CD4-positive, alpha-beta T cell (primary cell): ENCODE results near the gene FAM72B. TPM values are rescaled to one million over a fixed set of nuclear protein-coding genes. Genes with fewer than 3 reads are reported as not detected.
"Not testable (repeated sequence)": the region's sequence is repeated elsewhere in the genome, so short reads cannot be mapped to it uniquely, and the experiment has no call there.

Source experiments
- ATAC-seq: fragments of 200-7000 bp; cut with Tn5 transposase; one replicate; pipeline ENCODE4 v1.10.0; 2022; ENCODE audit warnings: mild to moderate bottlenecking; ENCODE audit not compliant: poor library complexity
- CTCF ChIA-PET: fragments of 350-600 bp; sonication (Branson Sonifier 250); formaldehyde crosslinking; loops from one replicate; lab custom pipeline; 2021; ENCODE audit warnings: antibody characterized with exemption, inconsistent platforms; lab: Charles Lee
- POLR2A ChIA-PET: fragments of 350-600 bp; sonication (Branson Sonifier 250); formaldehyde crosslinking; loops from one replicate; lab custom pipeline; 2021; ENCODE audit warnings: antibody characterized with exemption, inconsistent platforms; lab: Charles Lee
- DNase-seq, 14 experiments: peaks; one replicate each; pipeline ENCODE4 v3.0.0-alpha.2; 2013 to 2020; ENCODE audit warnings: mixed read lengths in 2 of 14
- H3K27ac ChIP-seq, 2 donors: one replicate each; pipeline versions ENCODE4 v1.5.1 to v1.7.0; 2013; ENCODE audit warnings: low read length in 2 of 2, low read depth in 1 of 2, mild to moderate bottlenecking in 1 of 2
- H3K27me3 ChIP-seq, 2 experiments: 1 replicate in 1 of 2; 2 replicates in 1 of 2; pipeline versions ENCODE4 v1.6.1 to v1.7.0; 2013; ENCODE audit warnings: low read length in 2 of 2, control low read depth in 1 of 2, mild to moderate bottlenecking in 1 of 2, moderate library complexity in 1 of 2; ENCODE audit not compliant: insufficient read depth in 2 of 2, control insufficient read depth in 1 of 2
- H3K36me3 ChIP-seq: one replicate; pipeline ENCODE4 v1.6.1; 2013; ENCODE audit warnings: low read length, control low read depth; ENCODE audit not compliant: insufficient read depth
- H3K4me1 ChIP-seq: one replicate; pipeline ENCODE4 v1.6.1; 2013; ENCODE audit warnings: low read length, control low read depth; ENCODE audit not compliant: insufficient read depth
- H3K4me3 ChIP-seq: one replicate; pipeline ENCODE4 v1.5.1; 2013; ENCODE audit warnings: mild to moderate bottlenecking, low read length, moderate library complexity
- H3K9me3 ChIP-seq, 2 experiments: 1 replicate in 1 of 2; 2 replicates in 1 of 2; pipeline versions ENCODE4 v1.6.1 to v1.7.0; 2013; ENCODE audit warnings: low read length in 2 of 2, mild to moderate bottlenecking in 2 of 2, control low read depth in 1 of 2, moderate library complexity in 1 of 2; ENCODE audit not compliant: control insufficient read depth in 1 of 2, insufficient read depth in 1 of 2
- H3K27ac Mint-ChIP-seq: one replicate; pipeline ENCODE4 v1.8.0; 2020; ENCODE audit warnings: mixed read lengths
- H3K27me3 Mint-ChIP-seq: one replicate; pipeline ENCODE4 v1.8.0; 2021; ENCODE audit warnings: mixed read lengths
- H3K36me3 Mint-ChIP-seq: one replicate; pipeline ENCODE4 v1.8.0; 2021; ENCODE audit warnings: low read depth, mixed read lengths
- H3K4me1 Mint-ChIP-seq: one replicate; pipeline ENCODE4 v1.8.0; 2021; ENCODE audit warnings: low read depth, mixed read lengths
- H3K4me3 Mint-ChIP-seq: one replicate; pipeline ENCODE4 v1.8.0; 2020; ENCODE audit warnings: mild to moderate bottlenecking, mixed read lengths
- H3K9me3 Mint-ChIP-seq: one replicate; pipeline ENCODE4 v1.8.0; 2020; ENCODE audit warnings: mixed read lengths
- intact Hi-C, 2 experiments: fragments of 100-400 bp; cut with DNase I in 1 of 2; cut with micrococcal nuclease in 1 of 2; formaldehyde crosslinking; loops; one replicate each; pipeline versions ENCODE4 v1.15.1 to v1.9.0; 2023 to 2025; cut with DNase I, micrococcal nuclease
- total RNA-seq, 174 experiments: library from RNA in 2 of 174; stranded (reverse) in 2 of 174; gene quantifications; one replicate each; pipeline ENCODE4 v1.2.3 and lab custom pipeline; 2021 to 2026

The FAM72B gene
- total RNA-seq, 2 experiments from 2014 or later, result 0.47 to 1.1 TPM

- POLR2A ChIA-PET, H3K9me3 Mint-ChIP-seq, ATAC-seq, H3K27me3 Mint-ChIP-seq, H3K4me3 Mint-ChIP-seq, H3K4me1 ChIP-seq, intact Hi-C loops, H3K36me3 ChIP-seq, H3K27ac Mint-ChIP-seq, H3K27ac ChIP-seq, H3K4me1 Mint-ChIP-seq, H3K27me3 ChIP-seq, H3K36me3 Mint-ChIP-seq, CTCF ChIA-PET, DNase-seq, H3K4me3 ChIP-seq, H3K9me3 ChIP-seq: not testable (repeated sequence)
Observed at GRCh38 chr1:121199763-121200162, 15.6 kb upstream of the FAM72B start.

GRCh38 chr1:121197095-121197882 lies 13.1 kb upstream of the FAM72B start:
- H3K27me3 Mint-ChIP-seq, CTCF ChIA-PET, H3K36me3 Mint-ChIP-seq, H3K27ac Mint-ChIP-seq, H3K9me3 Mint-ChIP-seq, ATAC-seq, H3K4me3 Mint-ChIP-seq, DNase-seq, H3K36me3 ChIP-seq, H3K27me3 ChIP-seq, H3K4me3 ChIP-seq, H3K4me1 Mint-ChIP-seq, H3K27ac ChIP-seq, H3K4me1 ChIP-seq, intact Hi-C loops, POLR2A ChIA-PET, H3K9me3 ChIP-seq: not testable (repeated sequence)

GRCh38 chr1:121192512-121192911 lies 8.4 kb upstream of the FAM72B start:
- H3K27ac ChIP-seq, H3K27me3 Mint-ChIP-seq, H3K4me1 Mint-ChIP-seq, intact Hi-C loops, H3K36me3 ChIP-seq, H3K27me3 ChIP-seq, H3K9me3 Mint-ChIP-seq, ATAC-seq, H3K36me3 Mint-ChIP-seq, DNase-seq, H3K27ac Mint-ChIP-seq, H3K9me3 ChIP-seq, POLR2A ChIA-PET, H3K4me3 ChIP-seq, CTCF ChIA-PET, H3K4me1 ChIP-seq, H3K4me3 Mint-ChIP-seq: not testable (repeated sequence)

GRCh38 chr1:121187914-121188313 lies 3.8 kb upstream of the FAM72B start:
- CTCF ChIA-PET, H3K27ac Mint-ChIP-seq, DNase-seq, H3K36me3 Mint-ChIP-seq, H3K4me3 ChIP-seq, H3K9me3 ChIP-seq, H3K4me1 ChIP-seq, H3K27me3 Mint-ChIP-seq, H3K27me3 ChIP-seq, H3K9me3 Mint-ChIP-seq, POLR2A ChIA-PET, intact Hi-C loops, ATAC-seq, H3K36me3 ChIP-seq, H3K27ac ChIP-seq, H3K4me1 Mint-ChIP-seq: not testable (repeated sequence)
- H3K4me3 Mint-ChIP-seq, result peak overlapping the region; percentile 80

- ATAC-seq, H3K27ac Mint-ChIP-seq, H3K4me3 Mint-ChIP-seq, POLR2A ChIA-PET, H3K9me3 Mint-ChIP-seq, H3K27me3 ChIP-seq, H3K36me3 Mint-ChIP-seq, DNase-seq, H3K36me3 ChIP-seq, H3K4me1 Mint-ChIP-seq, intact Hi-C loops, H3K27me3 Mint-ChIP-seq, H3K4me1 ChIP-seq, H3K9me3 ChIP-seq, CTCF ChIA-PET, H3K27ac ChIP-seq: not testable (repeated sequence)
- H3K4me3 ChIP-seq, result peak overlapping the region; percentile 20
Observed at GRCh38 chr1:121186191-121186590, 2.1 kb upstream of the FAM72B start.

- H3K36me3 ChIP-seq, DNase-seq, H3K9me3 Mint-ChIP-seq, CTCF ChIA-PET, H3K36me3 Mint-ChIP-seq, H3K9me3 ChIP-seq, H3K27ac ChIP-seq, intact Hi-C loops, H3K27me3 Mint-ChIP-seq, ATAC-seq, H3K4me1 ChIP-seq, H3K27me3 ChIP-seq, H3K4me1 Mint-ChIP-seq: not testable (repeated sequence)
- H3K4me3 Mint-ChIP-seq, result peak overlapping the region; percentile 99
- POLR2A ChIA-PET, result interaction anchor here (0.8 kb wide), 1 partner anchor 335 kb away, joined by 4 read pairs; no protein-coding TSS in a partner anchor
- H3K27ac Mint-ChIP-seq, result peak overlapping the region; percentile 80
- peak overlapping the region; percentile 51 for H3K4me3 ChIP-seq
Observed at GRCh38 chr1:121185140-121185708, 1.1 kb upstream of the FAM72B start.

GRCh38 chr1:121183867-121184266 lies 273 bp downstream of the FAM72B start:
- H3K36me3 ChIP-seq, H3K27ac ChIP-seq, ATAC-seq, intact Hi-C loops, H3K27ac Mint-ChIP-seq, H3K27me3 ChIP-seq, H3K9me3 ChIP-seq, H3K9me3 Mint-ChIP-seq, CTCF ChIA-PET, H3K4me3 Mint-ChIP-seq, POLR2A ChIA-PET, H3K27me3 Mint-ChIP-seq, H3K4me1 Mint-ChIP-seq, H3K36me3 Mint-ChIP-seq, H3K4me1 ChIP-seq: not testable (repeated sequence)
- H3K4me3 ChIP-seq, result peak overlapping the region; percentile 50
- peak in 1 of 14 experiments; percentile 10 for DNase-seq
